Measurements from ENCODE around the gene CADM4. TPM values are rescaled to one million over a fixed set of nuclear protein-coding genes. Genes with fewer than 3 reads are reported as not detected.
A peak's percentile ranks its signal among the peaks of the same experiment; 100 is the strongest.

The CADM4 gene
- total and polyA plus RNA-seq, 9 of the 15 experiments (the other 6 are each of a cell fraction or from before 2014, with no cell fraction given): 0.03 to 4.6 (median 1.3) TPM

GRCh38 chr19:43620061-43621001 lies 19.3 kb downstream of the CADM4 start (continued):
- TF ChIP-seq CEBPZ (IDR thresholded peaks at IDR 0.05; ENCODE audit: borderline replicate concordance, low read depth, low read length): no peak
- TF ChIP-seq CEBPG (CRISPR knock-in tag; IDR thresholded peaks at IDR 0.05): no peak
- TF ChIP-seq CEBPG (tag; conservative IDR thresholded peaks at IDR 0.05 in 1 of 2, IDR thresholded peaks at IDR 0.05 in 1 of 2): no peak
- TF ChIP-seq BACH1 (tag; IDR thresholded peaks at IDR 0.05): no peak
- no peak for TF ChIP-seq HMGXB4 (CRISPR knock-in tag; IDR thresholded peaks at IDR 0.05)
- TF ChIP-seq RREB1 (CRISPR knock-in tag; IDR thresholded peaks at IDR 0.05): no peak
- 0 out of 2 replicates have a peak, but pooled peaks have one; percentile 11 for TF ChIP-seq ETS1 (conservative IDR thresholded peaks at IDR 0.05; ENCODE audit: control insufficient read depth, low read depth, low read length)
- no peak for TF ChIP-seq BHLHE40 (IDR thresholded peaks at IDR 0.05; ENCODE audit: low read length)
- no peak for TF ChIP-seq ILF3 (IDR thresholded peaks at IDR 0.05; ENCODE audit: borderline replicate concordance)
- no peak for TF ChIP-seq ZNF277 (CRISPR knock-in tag; IDR thresholded peaks at IDR 0.05; ENCODE audit: borderline replicate concordance)
